Measurements from ENCODE around the gene ZNF799. TPM values are rescaled to one million over a fixed set of nuclear protein-coding genes. Genes with fewer than 3 reads are reported as not detected.
"Not testable (repeated sequence)": the region's sequence is repeated elsewhere in the genome, so short reads cannot be mapped to it uniquely, and the experiment has no call there.

ZNF799 gene
- total RNA-seq, 1 donor, result 3.8 TPM

DNA sequence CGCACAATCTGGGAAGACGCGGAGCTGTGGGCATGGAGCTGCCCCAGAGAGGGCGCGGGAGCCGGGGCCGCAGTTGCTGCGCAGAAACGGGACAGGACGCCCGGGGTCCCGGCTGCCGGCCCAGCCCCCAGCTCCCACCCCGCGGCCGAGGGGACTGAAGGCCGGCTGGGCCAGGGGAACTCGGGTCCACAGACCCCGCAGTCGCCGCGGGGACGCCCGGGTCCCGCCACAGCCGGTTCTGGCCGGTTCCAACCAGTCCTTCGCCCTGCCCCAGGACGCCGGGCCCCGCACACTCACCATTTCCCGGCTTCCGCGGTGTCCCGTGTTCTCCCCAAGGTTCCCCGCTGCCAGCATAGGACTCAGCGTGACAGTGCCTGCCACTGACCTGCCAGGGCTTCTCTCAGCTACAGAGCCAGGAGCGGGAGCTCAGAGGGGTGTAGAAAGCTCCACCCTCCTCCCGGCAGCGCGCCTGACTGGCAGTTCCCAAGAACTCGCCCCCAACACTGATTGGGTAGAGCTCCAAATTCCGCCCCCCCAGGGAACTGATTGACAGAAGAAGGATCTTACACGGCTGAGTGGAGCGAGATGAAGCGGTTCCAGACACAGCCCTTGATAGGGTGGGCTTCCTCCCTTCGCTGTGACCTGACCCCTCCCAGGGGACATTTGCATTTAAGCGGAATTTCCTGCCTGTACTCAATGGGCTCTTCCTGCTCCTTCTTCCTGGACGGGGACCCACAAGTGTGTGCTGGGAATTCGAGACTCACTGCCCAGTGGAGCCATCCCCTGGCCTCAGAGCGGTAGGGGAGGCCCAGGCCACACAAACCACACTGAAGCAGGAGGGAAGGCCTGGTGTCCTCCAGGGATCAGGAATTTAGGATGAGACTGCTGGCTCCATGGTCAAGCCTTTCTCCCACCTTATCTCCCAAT lies 35.6 kb downstream of the ZNF799 start, which contains the start of gene ZNF442:
Gene ZNF442, minus strand, starts transcription at position 448 of the 927 bp plus-strand sequence. CDS start 2,052 bp downstream, outside the sequence.
- DNase-seq (ENCODE audit: low read depth), result peak; percentile 95
- TF ChIP-seq, protein P1, sequence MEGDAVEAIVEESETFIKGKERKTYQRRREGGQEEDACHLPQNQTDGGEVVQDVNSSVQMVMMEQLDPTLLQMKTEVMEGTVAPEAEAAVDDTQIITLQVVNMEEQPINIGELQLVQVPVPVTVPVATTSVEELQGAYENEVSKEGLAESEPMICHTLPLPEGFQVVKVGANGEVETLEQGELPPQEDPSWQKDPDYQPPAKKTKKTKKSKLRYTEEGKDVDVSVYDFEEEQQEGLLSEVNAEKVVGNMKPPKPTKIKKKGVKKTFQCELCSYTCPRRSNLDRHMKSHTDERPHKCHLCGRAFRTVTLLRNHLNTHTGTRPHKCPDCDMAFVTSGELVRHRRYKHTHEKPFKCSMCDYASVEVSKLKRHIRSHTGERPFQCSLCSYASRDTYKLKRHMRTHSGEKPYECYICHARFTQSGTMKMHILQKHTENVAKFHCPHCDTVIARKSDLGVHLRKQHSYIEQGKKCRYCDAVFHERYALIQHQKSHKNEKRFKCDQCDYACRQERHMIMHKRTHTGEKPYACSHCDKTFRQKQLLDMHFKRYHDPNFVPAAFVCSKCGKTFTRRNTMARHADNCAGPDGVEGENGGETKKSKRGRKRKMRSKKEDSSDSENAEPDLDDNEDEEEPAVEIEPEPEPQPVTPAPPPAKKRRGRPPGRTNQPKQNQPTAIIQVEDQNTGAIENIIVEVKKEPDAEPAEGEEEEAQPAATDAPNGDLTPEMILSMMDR (IDR thresholded peaks at IDR 0.05; ENCODE audit: insufficient read depth, low read length), result peak; percentile 91

GRCh38 chr19:12364391-12365235 lies 36.5 kb downstream of the ZNF799 start:
- DNase-seq (ENCODE audit: low read depth), result peak; percentile 38
- TF ChIP-seq, protein P1 (IDR thresholded peaks at IDR 0.05; ENCODE audit: insufficient read depth, low read length), result no peak
- H3K4me3 ChIP-seq (ENCODE audit: low read depth, low read length), result peak overlapping the region; percentile 92

More for the DNA sequence above, 35.6 kb downstream of the ZNF799 start, which contains the start of gene ZNF442:
- H3K4me3 ChIP-seq (ENCODE audit: low read depth, low read length), result peak within 1 kb of the TSS; percentile 92

GRCh38 chr19:12362236-12362635 lies 38.8 kb downstream of the ZNF799 start:
- not testable (repeated sequence) for H3K4me3 ChIP-seq (ENCODE audit: low read depth, low read length); DNase-seq (ENCODE audit: low read depth)

- TF ChIP-seq, protein P1 (IDR thresholded peaks at IDR 0.05; ENCODE audit: insufficient read depth, low read length), result no peak
- no peak overlapping the region for H3K4me3 ChIP-seq (ENCODE audit: low read depth, low read length)
These were observed 47.7 kb downstream of the ZNF799 start for GRCh38 chr19:12353375-12353774.

DNA sequence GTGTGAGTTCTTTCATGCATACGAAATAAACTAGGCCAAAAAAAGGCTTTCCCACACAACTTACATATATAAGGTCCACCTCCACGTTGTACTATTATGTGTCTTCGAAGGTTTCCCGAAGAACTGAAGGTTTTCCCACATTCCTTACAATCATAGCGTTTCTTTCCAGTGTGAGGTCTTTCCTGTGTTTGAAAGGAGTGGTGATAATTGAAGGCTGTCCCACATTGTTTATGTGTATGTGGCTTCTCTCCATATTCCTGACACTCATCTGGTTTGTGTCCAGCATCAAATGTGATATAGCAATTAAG lies 50.2 kb downstream of the ZNF799 start:
- no peak overlapping the region for H3K4me3 ChIP-seq (ENCODE audit: low read depth, low read length)
- DNase-seq (ENCODE audit: low read depth), result no peak
- TF ChIP-seq, protein P1 (IDR thresholded peaks at IDR 0.05; ENCODE audit: insufficient read depth, low read length), result no peak

More at GRCh38 chr19:12353375-12353774, 47.7 kb downstream of the ZNF799 start:
- DNase-seq (ENCODE audit: low read depth), result no peak

DNA sequence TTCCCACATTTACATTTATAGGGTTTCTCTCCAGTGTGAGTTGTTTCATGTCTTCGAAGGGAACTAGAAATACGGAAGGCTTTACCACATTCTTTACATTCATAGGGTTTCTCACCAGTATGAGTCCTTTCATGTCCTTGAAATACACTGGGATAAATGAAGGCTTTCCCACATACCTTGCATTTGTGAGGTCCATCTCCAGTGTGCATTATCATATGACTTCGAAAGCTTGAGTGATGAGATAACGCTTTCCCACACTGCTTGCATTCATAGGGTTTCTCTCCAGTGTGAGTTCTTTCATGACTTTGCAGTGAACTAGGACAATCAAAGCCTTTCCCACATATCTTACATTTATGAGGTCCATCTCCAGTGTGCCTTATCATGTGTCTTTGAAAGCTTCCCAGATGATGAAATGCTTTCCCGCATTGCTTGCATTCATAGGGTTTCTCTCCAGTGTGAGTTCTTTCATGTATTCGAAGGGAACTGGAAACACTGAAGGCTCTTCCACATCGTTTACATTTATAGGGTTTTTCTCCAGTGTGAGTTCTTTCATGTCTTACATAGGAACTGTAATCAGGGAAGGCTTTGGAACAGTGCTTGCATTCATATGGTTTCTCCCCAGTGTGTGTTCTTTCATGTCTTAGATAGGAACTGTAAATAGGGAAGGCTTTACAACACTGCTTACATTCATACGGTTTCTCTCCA lies 50.7 kb downstream of the ZNF799 start:
- TF ChIP-seq, protein P1 (IDR thresholded peaks at IDR 0.05; ENCODE audit: insufficient read depth, low read length), result no peak
- no peak overlapping the region for H3K4me3 ChIP-seq (ENCODE audit: low read depth, low read length)
- DNase-seq (ENCODE audit: low read depth), result no peak

Data from fibroblast of the aortic adventitia (primary cell).